NCI-H2081 treated with DMSO at 0.1 percent for 48 hours (cell line): ENCODE results near the gene FAM187B.
A peak's percentile ranks its signal among the peaks of the same experiment; 100 is the strongest.
"Not testable (repeated sequence)": the region's sequence is repeated elsewhere in the genome, so short reads cannot be mapped to it uniquely, and the experiment has no call there.

Source experiments
- DNase-seq: peaks from one replicate; lab custom pipeline; 2025; lab: John Stamatoyannopoulos, UW

The FAM187B gene

GRCh38 chr19:35262101-35262761 is 33.7 kb upstream of the FAM187B start:
- DNase-seq: no peak

GRCh38 chr19:35261356-35262100 is 33.0 kb upstream of the FAM187B start:
- no peak for DNase-seq

- DNase-seq: no peak
These were observed 32.3 kb upstream of the FAM187B start for GRCh38 chr19:35260694-35261304.

- no peak for DNase-seq
These were observed 28.5 kb upstream of the FAM187B start for GRCh38 chr19:35257113-35257461.

GRCh38 chr19:35256566-35256965 is 28.0 kb upstream of the FAM187B start:
- no peak for DNase-seq

DNA sequence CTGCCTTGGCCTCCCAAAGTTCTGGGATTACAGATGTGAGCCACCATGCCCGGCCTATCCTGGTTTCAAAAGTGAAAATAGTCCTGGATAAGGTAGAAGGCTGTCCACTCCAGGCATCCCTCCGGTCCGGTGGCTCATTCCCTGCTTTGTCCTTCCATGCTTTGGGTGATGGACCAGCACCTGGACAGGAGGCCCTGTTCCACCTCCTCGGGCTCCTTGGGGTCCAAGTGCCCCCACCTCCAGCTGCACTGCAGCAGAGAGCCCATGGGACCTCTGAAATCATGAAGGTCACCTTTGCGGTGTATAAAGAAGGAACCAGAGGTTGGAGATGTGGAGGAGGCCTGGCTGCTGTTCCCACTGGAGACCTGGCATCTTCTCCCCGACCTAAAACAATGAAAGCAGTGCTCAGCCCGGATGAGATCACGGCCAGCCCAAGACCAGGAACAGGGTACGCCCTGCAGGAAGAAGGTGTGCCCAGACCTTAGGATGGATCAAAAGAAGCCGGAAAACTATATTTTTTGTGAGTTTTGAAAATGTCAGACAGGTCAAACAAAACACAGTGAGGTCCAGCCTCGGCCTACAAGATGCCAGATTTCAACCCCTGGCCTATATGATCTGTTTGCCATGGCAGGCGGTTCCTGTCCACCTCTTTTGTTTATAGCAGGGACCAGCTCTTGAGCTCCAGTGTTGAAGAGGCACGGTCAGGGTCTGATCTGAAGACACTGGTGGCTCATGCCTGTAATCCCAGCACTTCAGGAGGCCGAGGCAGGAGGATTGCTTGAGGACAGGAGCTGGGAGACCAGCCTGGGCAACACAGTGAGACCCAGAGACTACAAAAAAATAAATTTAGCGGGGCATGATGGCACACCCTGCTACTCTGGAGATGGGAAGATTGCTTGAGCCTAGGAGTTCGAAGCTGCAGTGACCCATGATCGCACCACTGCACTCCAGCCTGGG is 26.1 kb upstream of the FAM187B start:
- no peak for DNase-seq

- no peak for DNase-seq
These were observed 25.1 kb upstream of the FAM187B start for GRCh38 chr19:35253316-35254286.

- no peak for DNase-seq
These were observed 22.9 kb upstream of the FAM187B start for GRCh38 chr19:35251456-35251855.

DNA sequence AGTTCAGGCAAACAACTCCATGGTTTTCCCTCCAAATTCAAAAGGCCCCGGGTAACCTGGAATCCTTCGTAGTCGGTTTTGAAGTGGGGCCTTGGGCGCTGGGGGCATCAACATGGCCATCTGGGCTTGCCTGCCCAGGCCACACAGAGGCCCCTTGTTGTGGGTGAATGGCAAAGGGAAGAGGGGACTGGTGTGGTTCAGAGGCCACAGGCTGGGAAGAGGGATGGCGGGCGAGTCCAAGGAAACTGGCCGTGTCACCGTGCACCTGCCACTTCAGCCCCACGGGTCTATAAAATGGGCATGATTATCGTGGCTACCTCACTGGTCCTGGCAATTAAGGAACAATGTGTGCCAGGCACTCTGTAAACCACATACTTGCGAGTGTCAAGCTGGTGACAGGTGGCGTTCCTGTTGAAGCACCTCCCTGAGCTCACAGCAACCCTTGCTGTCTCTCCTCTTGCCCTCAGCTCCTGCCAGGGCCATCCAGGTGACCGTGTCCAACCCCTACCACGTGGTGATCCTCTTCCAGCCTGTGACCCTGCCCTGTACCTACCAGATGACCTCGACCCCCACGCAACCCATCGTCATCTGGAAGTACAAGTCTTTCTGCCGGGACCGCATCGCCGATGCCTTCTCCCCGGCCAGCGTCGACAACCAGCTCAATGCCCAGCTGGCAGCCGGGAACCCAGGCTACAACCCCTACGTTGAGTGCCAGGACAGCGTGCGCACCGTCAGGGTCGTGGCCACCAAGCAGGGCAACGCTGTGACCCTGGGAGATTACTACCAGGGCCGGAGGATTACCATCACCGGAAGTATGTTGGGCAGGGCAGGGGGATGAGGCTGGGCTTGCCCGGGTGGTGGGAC is 21.5 kb upstream of the FAM187B start:
- no peak for DNase-seq

DNA sequence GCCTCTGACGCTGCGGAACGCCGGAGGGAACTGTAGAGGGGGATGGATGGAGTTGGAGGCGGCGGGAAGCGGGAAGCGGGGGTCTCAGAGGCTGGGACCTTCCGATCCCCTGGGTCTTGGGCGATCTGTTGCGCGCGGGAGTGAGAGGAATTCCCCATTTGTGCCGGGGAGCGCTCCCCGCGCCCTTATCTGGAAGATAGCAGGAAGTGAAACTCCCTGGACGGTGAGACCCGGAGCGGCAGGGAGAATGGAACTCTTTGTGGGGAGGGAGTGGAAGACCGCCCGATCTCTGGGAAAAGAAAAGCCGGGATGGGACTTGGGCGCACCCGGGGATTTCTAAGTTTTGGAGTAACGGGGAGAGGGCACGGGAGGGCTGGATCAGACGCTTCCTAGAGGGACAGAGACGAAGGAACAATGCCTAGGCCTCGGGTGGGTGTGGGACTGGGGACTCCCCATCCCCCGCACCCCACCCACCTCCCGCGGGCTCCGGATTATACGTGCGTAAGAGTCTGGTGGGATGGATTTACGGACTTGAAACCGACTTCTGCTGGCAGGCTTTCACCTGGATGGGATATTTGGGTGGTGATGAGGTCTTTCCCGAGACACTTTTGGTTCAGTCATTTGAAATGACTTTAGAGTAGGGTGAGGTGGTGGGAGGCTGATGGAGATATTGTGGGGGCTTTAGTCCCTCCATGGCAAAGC is 20.8 kb upstream of the FAM187B start:
- DNase-seq: no peak

DNA sequence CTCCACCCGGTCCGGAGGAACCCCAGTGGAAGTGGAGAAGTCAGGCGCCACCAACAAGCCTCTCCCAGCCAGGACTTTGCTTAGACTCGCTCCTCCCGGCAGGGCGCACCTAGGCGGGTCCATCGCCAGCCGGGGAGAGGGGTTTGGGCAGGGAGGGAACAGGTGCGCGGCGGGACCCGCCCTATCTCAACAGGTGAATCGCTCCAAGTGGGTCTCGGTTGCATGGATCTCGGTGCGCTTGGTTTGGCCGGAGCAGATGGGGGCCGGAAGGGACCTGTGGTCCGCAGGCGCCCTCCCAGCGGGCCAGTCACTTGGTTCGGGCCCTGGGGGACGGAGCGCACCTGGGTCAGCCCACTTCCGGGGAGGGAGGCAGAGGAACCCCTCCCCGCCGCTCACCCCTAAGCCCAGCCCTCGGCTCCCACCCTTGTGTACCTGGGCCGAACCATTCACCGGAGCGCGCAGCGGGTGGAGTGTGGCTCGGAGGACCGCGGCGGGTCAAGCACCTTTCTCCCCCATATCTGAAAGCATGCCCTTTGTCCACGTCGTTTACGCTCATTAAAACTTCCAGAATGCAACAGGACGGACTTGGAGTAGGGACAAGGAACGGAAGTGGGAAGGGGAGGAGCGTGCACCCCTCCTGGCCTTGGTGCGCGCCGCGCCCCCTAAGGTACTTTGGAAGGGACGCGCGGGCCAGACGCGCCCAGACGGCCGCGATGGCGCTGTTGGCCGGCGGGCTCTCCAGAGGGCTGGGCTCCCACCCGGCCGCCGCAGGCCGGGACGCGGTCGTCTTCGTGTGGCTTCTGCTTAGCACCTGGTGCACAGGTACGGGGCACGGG is 20.0 kb upstream of the FAM187B start, which contains the start of gene LSR:
Gene LSR, plus strand, starts transcription at position 693 of the 836 bp plus-strand sequence. Its CDS starts 21 bp downstream, at position 714.
- DNase-seq: peak; percentile 55

GRCh38 chr19:35247526-35248309 is 19.2 kb upstream of the FAM187B start:
- peak; percentile 26 for DNase-seq

GRCh38 chr19:35246466-35247092 is 18.0 kb upstream of the FAM187B start:
- no peak for DNase-seq

DNA sequence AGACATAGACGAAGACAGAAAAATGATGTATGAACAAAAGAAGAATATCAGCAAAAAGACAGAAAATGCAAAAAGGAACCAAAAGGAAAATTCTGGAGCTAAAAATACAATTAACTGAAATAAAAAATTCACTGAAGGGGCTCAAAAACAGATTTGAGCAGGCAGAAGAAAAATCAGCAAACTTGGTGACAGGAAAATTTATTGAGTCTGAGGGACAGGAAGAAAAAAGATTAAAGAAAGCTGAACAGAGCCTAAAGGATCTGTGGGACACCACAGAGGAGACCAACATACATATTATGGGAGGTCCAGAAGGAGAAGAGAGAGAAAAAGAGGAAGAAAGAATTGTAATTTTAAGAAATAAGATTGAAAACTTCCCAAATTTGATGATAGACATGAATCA is 12.9 kb upstream of the FAM187B start:
- no peak for DNase-seq

GRCh38 chr19:35240327-35240726 is 11.8 kb upstream of the FAM187B start:
- DNase-seq: no peak

DNA sequence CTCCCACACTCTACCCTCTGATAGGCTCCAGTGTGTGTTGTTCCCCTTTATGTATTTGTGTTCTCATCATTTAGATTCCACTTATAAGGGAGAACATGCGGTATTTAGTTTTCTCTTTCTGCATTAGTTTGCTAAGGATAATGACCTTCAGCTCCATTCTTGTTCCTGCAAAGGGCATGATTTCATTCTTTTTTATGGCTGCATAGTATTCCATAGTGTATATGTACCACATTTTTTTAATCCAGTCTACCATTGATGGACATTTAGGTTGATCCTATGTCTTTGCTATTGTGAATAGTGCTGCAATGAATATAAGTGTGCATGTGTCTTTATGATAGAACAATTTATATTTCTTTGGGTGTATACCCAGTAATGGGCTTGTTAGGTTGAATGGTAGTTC is 11.1 kb upstream of the FAM187B start:
- not testable (repeated sequence) for DNase-seq
